Measurements from ENCODE around the gene GEMIN4.
A peak's percentile ranks its signal among the peaks of the same experiment; 100 is the strongest.

Gene GEMIN4

DNA sequence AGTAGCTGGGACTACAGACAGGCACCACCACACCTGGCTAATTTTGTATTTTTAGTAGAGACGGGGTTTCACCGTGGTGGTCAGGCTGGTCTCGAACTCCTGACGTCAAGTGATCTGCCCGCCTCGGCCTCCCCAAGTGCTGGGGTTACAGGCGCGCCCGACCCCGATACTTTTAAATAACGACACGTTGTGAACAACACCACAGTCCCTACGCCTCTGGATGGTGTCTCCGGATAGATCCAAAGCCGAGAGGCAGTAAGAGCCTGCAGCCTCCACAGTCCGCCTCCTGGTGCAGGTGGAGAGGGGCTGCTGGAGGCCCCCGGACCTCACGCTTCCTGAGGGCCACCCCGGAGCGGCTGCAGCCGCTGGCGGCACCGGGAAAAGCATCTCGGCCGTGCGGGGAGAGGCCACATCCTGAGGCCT is 20.4 kb downstream of the GEMIN4 start:
- H3K27ac ChIP-seq: peak overlapping the region; percentile 94
- TF ChIP-seq, protein P1, sequence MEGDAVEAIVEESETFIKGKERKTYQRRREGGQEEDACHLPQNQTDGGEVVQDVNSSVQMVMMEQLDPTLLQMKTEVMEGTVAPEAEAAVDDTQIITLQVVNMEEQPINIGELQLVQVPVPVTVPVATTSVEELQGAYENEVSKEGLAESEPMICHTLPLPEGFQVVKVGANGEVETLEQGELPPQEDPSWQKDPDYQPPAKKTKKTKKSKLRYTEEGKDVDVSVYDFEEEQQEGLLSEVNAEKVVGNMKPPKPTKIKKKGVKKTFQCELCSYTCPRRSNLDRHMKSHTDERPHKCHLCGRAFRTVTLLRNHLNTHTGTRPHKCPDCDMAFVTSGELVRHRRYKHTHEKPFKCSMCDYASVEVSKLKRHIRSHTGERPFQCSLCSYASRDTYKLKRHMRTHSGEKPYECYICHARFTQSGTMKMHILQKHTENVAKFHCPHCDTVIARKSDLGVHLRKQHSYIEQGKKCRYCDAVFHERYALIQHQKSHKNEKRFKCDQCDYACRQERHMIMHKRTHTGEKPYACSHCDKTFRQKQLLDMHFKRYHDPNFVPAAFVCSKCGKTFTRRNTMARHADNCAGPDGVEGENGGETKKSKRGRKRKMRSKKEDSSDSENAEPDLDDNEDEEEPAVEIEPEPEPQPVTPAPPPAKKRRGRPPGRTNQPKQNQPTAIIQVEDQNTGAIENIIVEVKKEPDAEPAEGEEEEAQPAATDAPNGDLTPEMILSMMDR (conservative IDR thresholded peaks at IDR 0.05; ENCODE audit: low read depth): no peak
- ChIA-PET CTCF (no interaction called here), POLR2A (ENCODE audit: low non-redundant PET) (no interaction called here)
- DNase-seq (ENCODE audit: low spot score): no peak

DNA sequence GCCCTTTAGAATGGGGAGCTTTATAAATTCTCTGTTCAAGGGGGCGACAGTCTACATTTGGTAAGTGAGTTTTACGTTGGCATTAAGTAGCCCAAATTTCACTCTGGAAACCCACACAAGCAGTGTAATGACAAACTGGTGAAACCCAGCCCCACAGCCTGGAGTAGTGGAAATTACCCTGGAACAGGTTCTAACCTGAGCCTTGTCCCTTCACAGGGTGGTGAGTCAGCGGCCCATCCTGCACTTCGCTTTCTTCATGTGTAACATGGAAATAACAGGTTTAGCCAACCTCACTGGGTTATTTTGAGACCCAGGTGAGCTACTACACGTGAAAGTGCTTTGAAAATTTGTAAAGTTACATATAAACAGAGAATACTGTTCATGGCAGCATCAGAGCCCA is 23.2 kb downstream of the GEMIN4 start:
- peak overlapping the region; percentile 94 for H3K27ac ChIP-seq
- peak; percentile 90 for DNase-seq (ENCODE audit: low spot score)
- TF ChIP-seq, protein P1 (conservative IDR thresholded peaks at IDR 0.05; ENCODE audit: low read depth): no peak
- CTCF ChIA-PET: interaction anchor here (0.6 to 1.2 kb wide), 2 partner anchors 29 to 114 kb away, joined by 3 to 6 read pairs; no protein-coding TSS in a partner anchor
- POLR2A ChIA-PET (ENCODE audit: low non-redundant PET): no interaction called here

DNA sequence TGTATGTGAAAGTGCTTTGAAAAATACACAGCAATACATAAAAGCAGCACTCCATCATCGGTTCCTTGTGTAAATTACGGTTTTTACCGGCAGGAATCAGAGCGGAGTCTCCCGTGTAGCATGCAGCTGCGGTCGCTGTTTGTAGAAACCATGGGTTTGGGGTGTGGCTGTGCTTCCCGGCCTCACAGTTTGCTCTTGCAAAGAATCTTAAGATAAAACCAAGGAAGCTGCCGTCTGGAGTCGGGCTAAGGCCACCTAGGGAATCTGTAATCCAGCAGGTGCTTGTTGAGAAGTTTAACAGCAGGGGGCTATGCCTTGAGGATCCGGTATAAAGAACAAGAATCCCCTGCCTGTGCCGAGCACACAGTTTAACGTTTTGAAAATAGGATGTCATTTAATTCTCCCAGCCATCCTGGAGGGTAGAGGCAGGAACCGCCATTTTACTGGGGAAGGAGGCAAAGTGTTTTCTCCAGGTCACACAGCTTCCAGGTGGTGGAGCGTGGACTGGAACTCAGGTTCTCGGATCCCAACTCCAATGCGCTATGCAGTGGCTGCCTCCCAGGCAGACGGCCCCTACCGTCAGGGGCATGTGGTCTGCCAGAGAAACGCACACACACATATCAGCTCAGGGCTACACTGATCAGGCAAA is 25.7 kb downstream of the GEMIN4 start:
- CTCF ChIA-PET: interaction anchor here (1.0 kb wide), 1 partner anchor 54 kb away, joined by 3 read pairs; no protein-coding TSS in a partner anchor
- DNase-seq (ENCODE audit: low spot score): no peak

DNA sequence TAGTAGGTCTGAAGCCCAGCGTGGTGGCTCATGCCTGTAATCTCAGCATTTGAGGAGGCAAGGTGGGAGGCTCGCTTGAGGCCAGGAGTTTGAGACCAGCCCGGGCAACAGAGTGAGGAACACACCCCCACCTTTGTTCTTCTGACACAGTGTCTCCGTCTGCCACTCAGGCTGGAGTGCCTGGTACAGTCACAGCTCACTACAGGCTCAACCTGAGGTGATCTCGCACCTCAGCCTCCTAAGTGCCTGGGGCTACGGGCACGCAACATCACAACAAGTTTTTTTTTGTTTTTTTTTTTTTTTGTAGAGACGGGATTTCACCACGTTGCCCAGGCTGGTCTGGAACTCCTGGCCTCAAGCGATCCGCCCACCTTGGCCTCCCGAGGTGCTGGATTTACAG is 26.3 kb downstream of the GEMIN4 start:
- POLR2A ChIA-PET (ENCODE audit: low non-redundant PET): interaction anchor here (0.7 kb wide), 2 partner anchors 109 to 271 kb away, joined by 3 to 8 read pairs; no protein-coding TSS in a partner anchor
- TF ChIP-seq, protein P1 (conservative IDR thresholded peaks at IDR 0.05; ENCODE audit: low read depth): no peak

More for the DNA sequence above, 25.7 kb downstream of the GEMIN4 start:
- H3K27ac ChIP-seq: peak overlapping the region; percentile 45
- POLR2A ChIA-PET (ENCODE audit: low non-redundant PET): no interaction called here
- TF ChIP-seq, protein P1 (conservative IDR thresholded peaks at IDR 0.05; ENCODE audit: low read depth): no peak

GRCh38 chr17:725084-725483 is 27.0 kb downstream of the GEMIN4 start:
- DNase-seq (ENCODE audit: low spot score): no peak
- POLR2A ChIA-PET (ENCODE audit: low non-redundant PET): interaction anchor here (0.7 kb wide), 1 partner anchor 109 kb away, joined by 8 read pairs; no protein-coding TSS in a partner anchor
- H3K27ac ChIP-seq: no peak overlapping the region
- CTCF ChIA-PET: no interaction called here
- TF ChIP-seq, protein P1 (conservative IDR thresholded peaks at IDR 0.05; ENCODE audit: low read depth): no peak

More for the DNA sequence above, 26.3 kb downstream of the GEMIN4 start:
- no peak for DNase-seq (ENCODE audit: low spot score)
- H3K27ac ChIP-seq: peak overlapping the region; percentile 45
- CTCF ChIA-PET: interaction anchor here (1.0 kb wide), 1 partner anchor 55 kb away, joined by 3 read pairs; no protein-coding TSS in a partner anchor

- peak overlapping the region; percentile 44; the same call in 1 of the 2 replicates for H3K27ac ChIP-seq
- TF ChIP-seq, protein P1 (conservative IDR thresholded peaks at IDR 0.05; ENCODE audit: low read depth): no peak
- POLR2A ChIA-PET (ENCODE audit: low non-redundant PET): no interaction called here
- peak; percentile 78 for DNase-seq (ENCODE audit: low spot score)
- CTCF ChIA-PET: interaction anchor here (0.6 kb wide), 2 partner anchors 8 to 43 kb away, joined by 3 to 5 read pairs; no protein-coding TSS in a partner anchor
Measured at GRCh38 chr17:721540-721937, 30.5 kb downstream of the GEMIN4 start.
